CD4-positive, alpha-beta T cell treated with Interleukin-6 at 100 ng/mL for 8 hours (primary cell): ENCODE measurements around the gene NDUFS8.

ENCODE experiments used
- DNase-seq: peaks from one replicate; pipeline ENCODE4 v3.0.0-alpha.2; 2020; ENCODE audit warnings: mixed read lengths, low spot score

Gene NDUFS8

GRCh38 chr11:68036717-68037239 lies 6.3 kb downstream of the NDUFS8 start:
- peak; percentile 24 for DNase-seq

- DNase-seq = no peak
Measured at GRCh38 chr11:68037411-68038225, 7.1 kb downstream of the NDUFS8 start.

- DNase-seq = no peak
Measured at GRCh38 chr11:68038226-68038717, 7.8 kb downstream of the NDUFS8 start.

GRCh38 chr11:68038718-68039525 lies 8.4 kb downstream of the NDUFS8 start, which contains the start of gene TCIRG1:
Gene TCIRG1, plus strand, starts transcription at chr11:68039025. Its CDS starts 2,247 bp downstream, at chr11:68041272.
- DNase-seq = peak; percentile 57

GRCh38 chr11:68039526-68040086 lies 9.1 kb downstream of the NDUFS8 start:
- no peak for DNase-seq

GRCh38 chr11:68040101-68040956 lies 9.8 kb downstream of the NDUFS8 start:
- peak; percentile 36 for DNase-seq

- DNase-seq = no peak
Measured at GRCh38 chr11:68040957-68041591, 10.6 kb downstream of the NDUFS8 start.

- no peak for DNase-seq
Measured at GRCh38 chr11:68041617-68042218, 11.2 kb downstream of the NDUFS8 start.

GRCh38 chr11:68042219-68043028 lies 11.9 kb downstream of the NDUFS8 start:
- no peak for DNase-seq

- DNase-seq = no peak
Measured at GRCh38 chr11:68043029-68043348, 12.5 kb downstream of the NDUFS8 start.

- no peak for DNase-seq
Measured at GRCh38 chr11:68043349-68044144, 13.1 kb downstream of the NDUFS8 start.

GRCh38 chr11:68044145-68044813 lies 13.8 kb downstream of the NDUFS8 start:
- DNase-seq = no peak

GRCh38 chr11:68044898-68045351 lies 14.4 kb downstream of the NDUFS8 start:
- no peak for DNase-seq

- DNase-seq = no peak
Measured at GRCh38 chr11:68047437-68048290, 17.2 kb downstream of the NDUFS8 start.

GRCh38 chr11:68048681-68049508 lies 18.4 kb downstream of the NDUFS8 start:
- no peak for DNase-seq
